ENCODE measurements around the gene SIRT3.

GRCh38 chr11:211295-211694, 24.8 kb downstream of the SIRT3 start:
- TF ChIP-seq, protein P1, sequence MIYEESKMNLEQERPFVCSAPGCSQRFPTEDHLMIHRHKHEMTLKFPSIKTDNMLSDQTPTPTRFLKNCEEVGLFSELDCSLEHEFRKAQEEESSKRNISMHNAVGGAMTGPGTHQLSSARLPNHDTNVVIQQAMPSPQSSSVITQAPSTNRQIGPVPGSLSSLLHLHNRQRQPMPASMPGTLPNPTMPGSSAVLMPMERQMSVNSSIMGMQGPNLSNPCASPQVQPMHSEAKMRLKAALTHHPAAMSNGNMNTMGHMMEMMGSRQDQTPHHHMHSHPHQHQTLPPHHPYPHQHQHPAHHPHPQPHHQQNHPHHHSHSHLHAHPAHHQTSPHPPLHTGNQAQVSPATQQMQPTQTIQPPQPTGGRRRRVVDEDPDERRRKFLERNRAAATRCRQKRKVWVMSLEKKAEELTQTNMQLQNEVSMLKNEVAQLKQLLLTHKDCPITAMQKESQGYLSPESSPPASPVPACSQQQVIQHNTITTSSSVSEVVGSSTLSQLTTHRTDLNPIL (CRISPR knock-in tag; IDR thresholded peaks at IDR 0.05; ENCODE audit: low read depth) = no peak
- TF ChIP-seq PATZ1 (CRISPR knock-in tag; IDR thresholded peaks at IDR 0.05; ENCODE audit: borderline replicate concordance) = no peak
- TF ChIP-seq ZNF565 (CRISPR knock-in tag; conservative IDR thresholded peaks at IDR 0.05; ENCODE audit: low read depth) = no peak
- TF ChIP-seq ZNF70 (CRISPR knock-in tag; IDR thresholded peaks at IDR 0.05) = no peak
- TF ChIP-seq ARNTL (CRISPR knock-in tag; IDR thresholded peaks at IDR 0.05; ENCODE audit: borderline replicate concordance, low read depth) = no peak
- TF ChIP-seq RARB (CRISPR knock-in tag; IDR thresholded peaks at IDR 0.05) = no peak
- TF ChIP-seq BACH2 (CRISPR knock-in tag; IDR thresholded peaks at IDR 0.05; ENCODE audit: borderline replicate concordance) = no peak
- TF ChIP-seq PPARA (CRISPR knock-in tag; IDR thresholded peaks at IDR 0.05; ENCODE audit: borderline replicate concordance) = no peak
- TF ChIP-seq, protein P2, sequence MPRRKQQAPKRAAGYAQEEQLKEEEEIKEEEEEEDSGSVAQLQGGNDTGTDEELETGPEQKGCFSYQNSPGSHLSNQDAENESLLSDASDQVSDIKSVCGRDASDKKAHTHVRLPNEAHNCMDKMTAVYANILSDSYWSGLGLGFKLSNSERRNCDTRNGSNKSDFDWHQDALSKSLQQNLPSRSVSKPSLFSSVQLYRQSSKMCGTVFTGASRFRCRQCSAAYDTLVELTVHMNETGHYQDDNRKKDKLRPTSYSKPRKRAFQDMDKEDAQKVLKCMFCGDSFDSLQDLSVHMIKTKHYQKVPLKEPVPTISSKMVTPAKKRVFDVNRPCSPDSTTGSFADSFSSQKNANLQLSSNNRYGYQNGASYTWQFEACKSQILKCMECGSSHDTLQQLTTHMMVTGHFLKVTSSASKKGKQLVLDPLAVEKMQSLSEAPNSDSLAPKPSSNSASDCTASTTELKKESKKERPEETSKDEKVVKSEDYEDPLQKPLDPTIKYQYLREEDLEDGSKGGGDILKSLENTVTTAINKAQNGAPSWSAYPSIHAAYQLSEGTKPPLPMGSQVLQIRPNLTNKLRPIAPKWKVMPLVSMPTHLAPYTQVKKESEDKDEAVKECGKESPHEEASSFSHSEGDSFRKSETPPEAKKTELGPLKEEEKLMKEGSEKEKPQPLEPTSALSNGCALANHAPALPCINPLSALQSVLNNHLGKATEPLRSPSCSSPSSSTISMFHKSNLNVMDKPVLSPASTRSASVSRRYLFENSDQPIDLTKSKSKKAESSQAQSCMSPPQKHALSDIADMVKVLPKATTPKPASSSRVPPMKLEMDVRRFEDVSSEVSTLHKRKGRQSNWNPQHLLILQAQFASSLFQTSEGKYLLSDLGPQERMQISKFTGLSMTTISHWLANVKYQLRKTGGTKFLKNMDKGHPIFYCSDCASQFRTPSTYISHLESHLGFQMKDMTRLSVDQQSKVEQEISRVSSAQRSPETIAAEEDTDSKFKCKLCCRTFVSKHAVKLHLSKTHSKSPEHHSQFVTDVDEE (CRISPR knock-in tag; IDR thresholded peaks at IDR 0.05) = no peak
- TF ChIP-seq ESRRG (CRISPR knock-in tag; IDR thresholded peaks at IDR 0.05) = no peak

Data from SK-N-SH treated with all-trans-retinoic acid at 6 μM for 48 hours (cell line).